NCI-H146 treated with DMSO at 0.1 percent for 48 hours (cell line): ENCODE data around the gene SGMS1.
"Not testable (repeated sequence)": the region's sequence is repeated elsewhere in the genome, so short reads cannot be mapped to it uniquely, and the experiment has no call there.

Experiments used
- DNase-seq: peaks from one replicate; lab custom pipeline; 2025; ENCODE audit not compliant: unreplicated experiment; lab: John Stamatoyannopoulos, UW

SGMS1 gene

DNA sequence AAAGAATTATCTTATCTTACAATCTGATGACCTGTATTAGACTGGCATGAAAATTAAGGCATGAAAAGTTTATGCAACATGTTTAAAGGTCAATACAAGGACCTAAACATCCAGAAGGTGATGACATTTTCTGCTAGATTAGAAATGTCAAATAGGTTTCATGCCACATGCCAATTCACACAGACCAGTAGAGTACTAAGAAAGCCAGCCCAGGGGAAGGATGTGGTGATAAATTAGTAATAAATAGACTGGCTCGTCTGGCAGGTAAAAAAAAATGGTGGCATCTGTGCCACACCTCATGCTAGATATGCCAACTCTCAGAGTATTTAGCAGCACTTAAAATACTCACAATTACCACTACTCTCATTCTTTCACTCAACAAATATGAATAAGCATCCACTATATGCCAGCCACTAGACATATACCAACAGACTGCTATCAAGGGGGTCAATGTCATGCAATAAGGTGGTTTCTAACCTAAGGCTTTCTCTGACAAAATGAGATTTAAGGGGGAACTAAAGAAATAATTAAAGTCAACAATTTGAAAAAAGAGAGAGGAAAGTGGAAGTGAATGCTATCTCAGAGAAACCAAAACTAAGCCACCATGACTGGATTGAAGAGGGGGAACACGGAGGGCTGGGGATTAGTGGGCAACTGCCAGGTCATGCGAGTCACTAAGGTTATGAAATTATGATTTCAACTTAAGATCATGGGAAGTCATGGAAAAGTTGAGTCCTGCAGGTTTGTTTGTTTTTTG lies 83.5 kb downstream of the SGMS1 start:
- DNase-seq, result no peak

DNA sequence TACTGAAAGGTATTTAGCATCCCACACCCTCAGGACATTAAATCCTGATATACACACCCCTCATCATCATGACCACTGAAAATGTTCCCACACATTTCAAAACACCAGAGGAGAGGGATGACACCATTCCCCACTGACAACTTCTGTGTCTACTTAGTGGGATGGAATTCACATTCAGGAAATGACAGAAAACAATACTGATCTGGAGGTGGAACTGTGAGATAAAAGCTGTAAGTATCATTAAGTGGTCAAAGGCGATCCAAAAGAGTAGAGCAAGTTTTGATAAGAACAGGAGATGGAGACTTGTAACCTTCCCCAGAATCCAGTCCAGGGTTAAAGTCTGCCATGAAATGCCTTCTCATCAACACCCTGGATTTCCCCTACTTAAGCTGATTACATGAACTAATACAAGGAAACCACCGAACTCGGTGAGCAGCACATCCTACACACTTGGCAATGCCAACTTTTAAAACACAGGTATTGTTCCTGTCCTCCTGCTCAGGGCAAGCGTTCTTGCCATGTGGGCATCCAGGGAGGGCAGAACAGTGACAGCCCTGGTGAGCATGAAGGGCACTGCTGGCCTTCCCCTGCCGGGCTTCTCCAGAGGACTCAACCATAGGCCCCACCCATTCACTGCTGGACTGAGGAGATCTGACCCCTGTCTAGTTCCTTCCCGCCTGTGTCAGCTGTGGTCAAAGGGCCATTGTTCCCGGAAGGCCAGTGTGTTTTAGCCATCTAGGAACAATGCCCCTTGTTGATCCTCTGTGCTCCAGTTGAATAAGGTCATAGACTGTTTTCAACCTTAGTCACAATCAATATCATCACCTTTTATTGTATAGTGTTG lies 85.0 kb downstream of the SGMS1 start:
- peak; percentile 2 for DNase-seq

DNA sequence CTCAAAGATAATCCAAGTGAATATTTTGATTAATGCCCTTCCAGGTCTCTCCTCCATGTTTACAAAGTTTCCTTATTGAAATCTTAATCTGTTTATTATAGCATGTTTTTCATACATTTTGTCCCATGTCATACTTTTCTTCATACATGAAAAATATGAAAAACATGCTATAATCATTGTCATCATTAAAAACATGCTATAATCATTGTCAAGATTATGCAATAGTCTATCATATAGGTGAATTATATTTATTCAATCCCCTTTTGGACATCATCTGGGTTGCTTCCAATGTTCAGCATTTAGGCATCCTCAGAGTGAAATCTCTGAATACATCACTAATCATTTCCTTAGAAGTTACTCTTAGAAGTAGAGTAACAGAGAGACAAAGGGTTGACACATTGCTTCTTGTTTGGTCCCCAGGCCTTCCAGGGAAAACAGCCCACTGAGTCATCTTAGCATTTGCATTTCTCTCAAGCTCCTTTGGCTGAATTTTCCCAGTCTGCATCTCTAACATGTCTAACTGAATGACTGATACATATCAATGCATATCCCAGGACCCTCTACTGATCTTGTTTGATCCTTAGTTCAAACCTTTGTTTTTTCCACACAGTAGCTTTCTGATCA lies 87.0 kb downstream of the SGMS1 start:
- DNase-seq, result no peak

DNA sequence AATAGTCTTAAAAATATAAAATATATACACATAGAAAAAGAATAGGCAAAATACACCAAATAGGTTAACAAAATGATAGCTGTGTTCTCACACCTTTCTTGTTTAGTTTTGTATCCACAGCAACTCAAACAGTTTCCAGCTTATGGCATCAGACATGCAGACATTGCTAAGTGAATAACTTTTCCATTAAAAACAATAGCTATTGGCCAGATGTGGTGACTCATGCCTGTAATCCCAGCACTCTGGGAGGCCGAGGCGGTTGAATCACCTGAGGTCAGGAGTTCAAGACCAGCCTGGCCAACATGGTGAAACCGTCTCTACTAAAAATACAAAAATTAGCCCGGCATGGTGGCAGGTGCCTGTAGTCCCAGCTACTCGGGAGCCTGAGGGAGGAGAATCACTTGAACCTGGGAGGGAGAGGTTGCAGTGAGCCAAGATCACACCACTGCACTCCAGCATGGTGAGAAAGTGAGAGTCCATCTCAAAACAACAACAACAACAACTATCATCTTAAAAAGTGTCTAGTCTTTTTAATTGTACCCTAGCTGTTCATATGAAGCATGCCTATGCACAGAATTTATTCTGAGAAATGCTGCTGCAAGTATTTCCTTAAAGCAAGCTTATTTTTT lies 88.9 kb downstream of the SGMS1 start:
- DNase-seq, result not testable (repeated sequence)

DNA sequence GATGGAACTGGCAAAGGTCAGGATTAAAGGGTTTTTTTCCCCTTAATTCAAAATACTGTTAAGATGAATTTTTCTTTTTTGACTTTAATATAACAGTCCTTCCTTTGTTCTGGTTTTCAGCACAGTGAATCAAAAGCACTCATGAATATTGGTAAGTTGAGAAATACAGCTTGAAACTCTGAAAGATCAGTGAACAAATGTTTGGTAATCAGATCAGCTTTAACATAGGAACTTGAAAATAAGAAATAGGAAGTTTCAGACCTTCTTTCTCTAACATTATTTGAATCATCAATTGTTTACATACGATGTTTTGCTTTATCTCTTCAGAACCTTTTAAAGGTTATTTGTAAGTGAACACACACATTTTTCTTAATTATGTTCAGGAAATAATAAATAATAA lies 90.5 kb downstream of the SGMS1 start:
- no peak for DNase-seq

DNA sequence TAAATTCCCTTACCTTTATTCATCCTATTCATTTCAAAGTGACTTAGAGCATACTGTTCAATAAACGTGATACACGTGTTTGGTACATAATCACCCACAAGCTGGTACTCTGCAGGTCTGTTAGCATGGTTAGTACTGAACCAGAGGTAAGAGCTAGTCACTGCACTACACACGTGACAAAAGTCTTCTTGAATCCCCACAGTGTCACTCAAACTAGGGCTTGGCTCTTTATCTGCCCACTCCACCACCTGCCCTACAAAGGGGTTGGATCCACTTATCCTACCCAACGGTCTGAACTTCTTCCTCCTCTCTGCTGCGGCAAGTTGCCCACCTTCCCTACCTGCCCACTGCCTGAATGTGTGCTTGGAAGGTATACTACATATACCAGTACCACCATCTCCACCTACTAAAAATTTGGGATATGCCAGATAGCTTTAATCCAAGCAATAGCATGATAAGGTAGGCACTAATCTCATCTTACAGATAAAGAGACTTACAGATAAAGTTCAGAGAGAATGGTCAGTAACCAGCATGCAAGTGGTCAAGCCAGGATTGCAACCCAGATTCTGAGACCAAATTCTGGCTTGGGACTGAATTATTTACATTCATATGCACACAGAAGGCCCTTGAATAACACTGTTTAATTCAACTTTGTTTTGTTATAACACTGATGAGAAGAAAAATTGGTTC lies 92.2 kb downstream of the SGMS1 start:
- DNase-seq, result no peak

DNA sequence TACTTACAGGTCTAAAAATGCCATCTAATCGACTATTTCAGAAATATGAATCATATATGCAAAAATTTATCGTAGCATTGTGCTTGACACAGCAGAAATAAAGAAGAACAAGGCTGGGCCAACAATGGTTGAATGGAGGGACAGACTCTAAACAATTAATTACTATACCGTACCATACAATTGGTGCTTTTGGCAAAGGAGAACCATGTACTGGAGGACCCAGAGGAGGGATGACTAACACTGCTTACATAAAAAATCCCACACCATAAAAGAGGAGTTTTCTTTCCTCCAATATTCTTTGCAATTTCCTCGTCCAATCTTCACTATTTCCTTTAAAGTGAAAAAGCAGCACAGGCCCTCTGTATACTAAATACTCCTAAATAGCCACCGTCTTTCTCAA lies 94.1 kb downstream of the SGMS1 start:
- no peak for DNase-seq

DNA sequence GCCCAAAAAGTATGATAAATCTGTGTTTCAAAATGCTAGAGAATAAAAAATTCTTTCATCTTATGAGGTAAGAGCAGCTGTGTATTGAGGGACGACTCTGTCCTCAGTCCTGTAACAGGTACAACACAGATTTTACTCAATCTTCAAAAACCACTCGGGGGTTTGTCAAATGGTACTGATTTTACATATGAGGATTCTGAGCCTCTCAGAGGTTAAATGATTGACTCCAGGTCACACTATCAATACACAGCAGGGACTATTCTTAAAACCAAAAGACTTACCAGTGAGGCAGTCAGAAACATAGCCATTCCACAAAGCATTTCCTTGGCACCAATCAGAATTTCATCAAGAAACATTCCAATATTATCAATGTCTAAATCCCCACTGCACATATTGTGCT lies 95.5 kb downstream of the SGMS1 start:
- no peak for DNase-seq

DNA sequence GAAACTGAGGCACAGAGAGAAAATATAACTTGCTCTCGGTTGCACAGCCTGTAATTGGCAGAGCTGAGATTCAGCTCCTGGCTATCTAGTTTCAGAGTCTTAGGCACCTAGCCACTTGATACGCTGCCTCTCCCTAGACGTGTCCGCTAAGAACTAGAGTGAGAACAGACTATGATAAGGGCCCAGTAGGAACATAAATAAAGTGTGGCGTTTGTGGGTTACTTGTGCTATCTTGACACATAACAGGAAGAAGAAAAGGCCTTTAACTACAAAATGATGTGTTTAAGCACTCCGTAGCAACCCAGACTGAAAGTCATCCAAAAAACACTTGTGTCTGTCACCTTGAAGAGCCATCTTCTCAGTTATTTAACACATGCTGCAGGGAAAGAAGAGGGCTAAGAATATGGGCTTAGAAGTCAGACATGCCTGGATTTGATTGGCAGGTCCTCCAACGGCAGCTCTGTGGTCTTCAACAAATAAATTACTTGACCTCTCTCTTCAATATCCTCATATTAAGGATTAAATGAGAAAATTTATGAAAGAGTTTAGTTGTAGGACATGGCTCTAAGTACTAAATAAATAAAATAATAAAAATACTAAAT lies 96.2 kb downstream of the SGMS1 start:
- DNase-seq, result no peak

DNA sequence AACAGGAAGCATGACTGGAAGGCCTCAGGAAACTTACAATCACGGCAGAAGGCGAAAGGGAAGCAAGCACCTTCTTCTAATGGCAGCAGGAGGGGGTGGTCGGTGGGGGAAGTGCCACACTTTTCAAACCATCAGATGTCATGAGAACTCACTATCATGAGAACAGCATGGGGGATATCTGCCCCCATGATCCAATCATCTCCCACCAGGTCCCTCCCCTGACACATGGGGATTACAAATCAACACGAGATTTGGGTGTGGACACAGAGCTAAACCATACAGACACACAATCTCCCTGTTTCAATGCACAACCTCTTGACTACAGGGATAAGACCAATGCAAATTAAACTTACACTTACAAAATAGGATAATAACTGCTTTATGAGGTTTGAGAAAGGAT lies 97.6 kb downstream of the SGMS1 start:
- DNase-seq, result no peak

DNA sequence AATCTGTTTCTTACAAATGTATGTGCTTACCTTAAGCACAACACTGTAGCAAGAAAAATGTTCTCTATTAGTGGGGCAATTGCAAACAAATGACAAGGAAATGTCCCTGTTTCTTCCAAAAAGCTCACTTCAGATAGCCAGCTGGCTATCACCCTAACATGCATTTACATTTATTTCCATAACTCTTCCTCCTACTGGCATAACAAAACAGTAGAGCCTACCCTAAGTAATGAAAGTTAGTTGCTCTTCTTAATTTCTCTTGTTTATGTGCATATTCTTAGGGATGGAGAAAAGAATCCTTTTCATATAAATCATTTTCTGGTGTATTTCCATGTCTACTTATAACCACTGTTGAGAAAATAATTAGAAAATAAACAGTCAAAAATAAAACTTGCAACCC lies 100.4 kb downstream of the SGMS1 start:
- no peak for DNase-seq

DNA sequence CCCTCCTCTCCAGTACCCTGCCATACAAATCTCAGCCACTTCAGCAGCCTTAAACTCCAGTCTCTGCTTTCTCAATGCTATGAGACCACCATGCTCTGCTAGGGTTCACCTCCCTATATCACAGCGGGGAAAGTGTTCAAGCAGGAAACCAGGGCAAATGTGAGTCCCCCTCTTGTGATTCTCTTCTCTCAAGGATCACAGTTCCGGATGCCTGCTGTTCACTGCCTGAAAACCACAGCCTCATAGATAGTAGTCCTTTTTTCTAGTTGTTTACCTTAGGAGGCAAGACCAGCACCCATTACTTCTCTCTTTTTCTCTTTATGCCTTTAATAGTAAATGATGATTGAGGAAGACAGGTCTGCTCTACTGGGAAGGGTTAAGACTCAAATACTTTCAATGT lies 100.8 kb downstream of the SGMS1 start:
- no peak for DNase-seq

DNA sequence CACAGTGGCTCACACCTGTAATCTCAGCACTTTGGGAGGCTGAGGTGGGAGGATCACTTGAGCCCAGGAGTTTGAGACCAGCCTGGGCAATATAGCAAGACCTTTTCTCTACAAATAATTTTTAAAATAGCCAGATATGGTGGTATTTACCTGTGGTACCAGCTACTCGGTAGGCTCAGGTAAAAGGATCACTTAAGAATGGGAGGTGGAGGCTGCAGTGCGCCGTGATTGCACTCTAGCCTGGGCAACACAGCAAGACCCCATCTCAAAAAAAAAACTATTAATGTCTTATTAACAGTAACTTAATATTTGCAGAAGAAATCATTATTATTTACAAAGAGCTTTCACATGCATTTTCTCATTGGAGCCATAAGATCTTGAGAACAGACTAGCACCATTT lies 103.6 kb downstream of the SGMS1 start:
- DNase-seq, result no peak

DNA sequence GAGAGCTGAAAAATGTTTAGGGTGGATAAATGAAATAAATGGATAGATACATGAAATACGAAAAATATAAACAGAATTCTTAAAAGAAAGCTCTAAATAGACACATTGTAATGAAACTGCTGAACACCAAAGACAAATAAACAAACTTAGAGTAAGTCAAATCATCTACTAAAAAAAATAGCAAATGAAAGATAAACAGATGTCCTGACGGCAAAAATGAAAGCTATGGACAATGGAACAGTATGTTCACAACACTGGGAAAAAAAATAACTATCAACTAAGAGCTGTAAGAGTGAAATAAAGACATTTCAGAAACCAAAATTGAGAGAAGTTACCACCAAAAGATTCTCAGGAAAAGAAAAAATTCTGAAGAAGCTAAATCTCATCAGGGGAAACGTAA lies 106.1 kb downstream of the SGMS1 start:
- DNase-seq, result no peak

DNA sequence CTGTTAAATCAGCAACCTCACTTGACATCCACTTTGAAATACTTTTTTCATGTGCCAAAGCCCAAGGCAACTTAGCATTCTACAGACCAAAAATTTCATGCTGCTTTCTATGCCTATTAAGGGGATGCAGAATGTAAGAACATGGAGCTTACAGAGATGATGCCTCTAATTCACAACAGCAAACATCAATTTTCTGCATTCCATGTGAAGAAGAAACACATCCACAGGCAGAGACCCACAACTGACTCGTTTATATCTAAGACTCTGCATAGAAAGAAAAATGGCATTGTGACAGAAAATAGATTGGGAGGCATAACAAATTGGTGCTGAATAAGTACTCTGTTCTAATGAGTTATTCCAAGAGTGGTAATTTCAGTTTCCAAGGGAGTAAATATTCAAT lies 107.6 kb downstream of the SGMS1 start:
- DNase-seq, result no peak

DNA sequence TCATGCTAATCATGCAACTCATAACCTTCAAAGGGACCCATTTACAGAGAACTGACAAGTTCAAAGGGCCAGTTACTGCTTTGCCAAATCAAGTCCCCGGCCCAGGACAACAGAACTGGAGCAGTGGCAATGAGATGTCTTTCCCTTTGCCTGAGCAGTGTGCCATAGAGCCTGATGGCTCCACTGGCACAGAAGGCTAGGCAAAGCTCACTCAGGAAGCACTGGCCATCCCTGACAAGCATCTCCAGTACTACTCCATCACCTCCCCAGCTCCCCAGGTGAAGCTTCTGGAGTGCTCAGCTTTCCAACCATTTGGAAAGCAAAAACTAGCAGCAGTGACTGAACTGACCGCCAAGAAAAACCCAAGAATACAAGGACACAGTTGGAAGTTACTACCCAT lies 108.3 kb downstream of the SGMS1 start:
- no peak for DNase-seq

DNA sequence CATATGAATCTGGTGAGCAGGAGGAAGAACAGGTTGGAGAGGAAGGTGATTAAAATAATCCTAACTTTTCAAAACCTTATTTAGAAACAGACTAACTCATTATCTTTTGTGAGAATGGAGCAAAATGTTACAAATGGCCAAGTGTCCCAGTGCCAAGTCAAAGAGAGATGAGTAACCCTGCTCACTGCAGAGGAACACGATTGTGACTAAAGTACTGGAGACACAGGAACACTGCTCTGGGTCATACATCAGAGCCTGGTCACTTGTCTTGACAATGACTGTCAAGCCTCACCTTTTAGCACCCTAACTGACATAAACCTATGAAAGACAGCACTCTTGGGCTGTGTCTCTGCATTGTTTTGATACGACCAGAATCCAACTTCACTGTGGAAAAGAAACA lies 108.8 kb downstream of the SGMS1 start:
- DNase-seq, result no peak

DNA sequence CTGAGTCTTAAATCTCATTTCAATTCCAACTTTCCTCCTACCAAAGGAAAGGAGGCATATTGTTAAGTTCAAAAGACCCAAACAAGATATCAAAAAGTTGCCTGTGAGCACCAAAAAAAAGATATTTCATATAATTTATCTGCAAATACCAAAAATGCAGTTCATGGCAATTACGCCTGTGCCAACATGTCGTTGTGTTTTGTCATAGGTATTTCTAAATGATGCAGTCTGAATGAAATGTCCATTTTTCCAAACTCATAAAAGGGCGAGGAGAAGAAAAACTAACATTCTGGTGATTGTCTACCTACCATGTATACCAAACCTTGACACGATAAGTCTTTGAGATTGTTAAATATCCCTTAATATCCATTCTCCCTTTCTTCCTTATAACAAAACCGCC lies 109.8 kb downstream of the SGMS1 start:
- DNase-seq, result no peak

DNA sequence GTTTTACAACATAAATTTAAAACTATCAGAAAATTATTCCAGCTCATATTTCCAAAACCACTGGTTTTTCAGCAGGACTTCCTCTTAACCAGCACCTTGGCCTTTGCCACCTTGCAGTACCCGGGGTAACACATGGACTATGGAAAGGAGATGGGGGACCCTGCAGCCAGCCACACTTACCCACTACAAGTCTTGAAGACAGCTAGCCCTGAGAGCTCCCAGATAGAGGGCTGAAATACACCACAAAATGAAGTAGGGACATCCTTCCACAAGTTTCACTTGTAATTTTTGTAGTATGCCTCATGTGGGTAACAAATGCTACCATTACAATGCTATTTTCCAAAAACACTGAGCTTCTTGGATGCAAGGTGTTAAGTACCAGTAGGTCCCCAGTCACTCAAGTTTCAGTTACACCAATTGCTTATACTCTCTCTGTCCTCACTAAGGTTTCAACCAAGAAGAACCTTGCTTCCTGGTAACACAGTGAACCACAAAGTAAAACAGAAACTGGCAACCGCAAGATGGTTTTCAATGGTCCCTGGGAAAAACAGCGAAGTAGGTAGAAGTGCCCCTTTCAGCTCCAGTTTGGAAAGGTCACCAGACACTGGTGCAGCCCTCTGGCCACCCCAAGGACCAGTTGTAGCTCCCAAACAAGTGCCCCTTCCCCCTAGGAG lies 110.9 kb downstream of the SGMS1 start:
- DNase-seq, result no peak

DNA sequence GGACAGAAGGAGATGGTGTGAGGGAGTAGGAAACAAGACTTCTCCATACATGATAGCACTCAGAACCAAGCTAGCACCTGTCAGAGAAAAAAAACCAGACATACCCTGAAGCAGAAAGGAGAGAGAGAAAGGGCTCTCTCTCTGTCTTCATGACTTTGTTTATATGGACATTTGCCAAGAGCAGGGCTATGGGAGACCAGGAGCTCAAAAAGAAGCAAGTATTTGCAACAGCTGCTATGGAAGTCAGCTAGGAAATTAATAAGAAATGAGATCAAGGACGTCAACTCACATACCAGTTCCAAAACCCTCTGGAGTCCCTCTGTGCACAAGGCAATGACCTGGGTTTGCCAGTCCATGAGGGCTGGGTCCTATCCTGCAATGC lies 111.6 kb downstream of the SGMS1 start:
- DNase-seq, result no peak
